ENCODE data around the gene TRPM8.

GRCh38 chr2:233960203-233960602, 43.0 kb downstream of the TRPM8 start:
- TF ChIP-seq EP300 (IDR thresholded peaks at IDR 0.05) (no peak), CTCF (IDR thresholded peaks at IDR 0.05) (no peak), POLR2A (IDR thresholded peaks at IDR 0.05) (no peak)
